Measurements from ENCODE around the gene PARP4. TPM values are rescaled to one million over a fixed set of nuclear protein-coding genes. Genes with fewer than 3 reads are reported as not detected.
A peak's percentile ranks its signal among the peaks of the same experiment; 100 is the strongest.
"Not testable (repeated sequence)": the region's sequence is repeated elsewhere in the genome, so short reads cannot be mapped to it uniquely, and the experiment has no call there.

Gene PARP4
- total and polyA plus RNA-seq, 5 donors, result 11.2 to 30.2 (median 25.0) TPM

GRCh38 chr13:24388743-24389142 is 123.8 kb downstream of the PARP4 start:
- DNase-seq; H3K4me1 ChIP-seq (ENCODE audit: control insufficient read depth, insufficient read depth, low read length); intact Hi-C loops (cut with DNase I); ATAC-seq; H3K4me3 ChIP-seq (ENCODE audit: low read length); H3K27ac ChIP-seq (ENCODE audit: low read length); H3K27me3 ChIP-seq (ENCODE audit: control insufficient read depth, insufficient read depth); H3K9me3 ChIP-seq (ENCODE audit: control insufficient read depth, low read length): not testable (repeated sequence)
- 69% methylated on average over 7 of the region's 7 CpGs for WGBS

GRCh38 chr13:24386816-24387708 is 125.5 kb downstream of the PARP4 start:
- Histone ChIP-seq H3K27ac (ENCODE audit: low read length) (no peak overlapping the region), H3K4me1 (ENCODE audit: control insufficient read depth, insufficient read depth, low read length) (no peaks in the 10 kb centered on the region), H3K4me3 (ENCODE audit: low read length) (no peak overlapping the region), H3K27me3 (ENCODE audit: control insufficient read depth, insufficient read depth) (no peaks in the 10 kb centered on the region), H3K9me3 (ENCODE audit: control insufficient read depth, low read length) (no peaks in the 10 kb centered on the region)
- intact Hi-C loops (cut with DNase I), result no loop called here
- WGBS, result 79% methylated on average over 23 of the region's 23 CpGs
- no peak for ATAC-seq
- no peak for DNase-seq

- no peak overlapping the region for H3K27ac ChIP-seq (ENCODE audit: low read length)
- no peak for ATAC-seq
- H3K27me3 ChIP-seq (ENCODE audit: control insufficient read depth, insufficient read depth), result no peaks in the 10 kb centered on the region
- WGBS, result 84% methylated on average over 10 of the region's 10 CpGs
- H3K4me1 ChIP-seq (ENCODE audit: control insufficient read depth, insufficient read depth, low read length), result no peaks in the 10 kb centered on the region
- intact Hi-C loops (cut with DNase I), result no loop called here
- H3K4me3 ChIP-seq (ENCODE audit: low read length), result no peak overlapping the region
- DNase-seq, result no peak
- H3K9me3 ChIP-seq (ENCODE audit: control insufficient read depth, low read length), result no peaks in the 10 kb centered on the region
These were observed 126.7 kb downstream of the PARP4 start for GRCh38 chr13:24385902-24386301.

GRCh38 chr13:24384946-24385345 is 127.6 kb downstream of the PARP4 start:
- 94% methylated on average over 14 of the region's 15 CpGs for WGBS
- ATAC-seq, result peak in 1 of 2 donors; percentile 19

GRCh38 chr13:24384091-24384490 is 128.5 kb downstream of the PARP4 start:
- 89% methylated on average over 17 of the region's 17 CpGs for WGBS
- intact Hi-C loops (cut with DNase I); H3K27ac ChIP-seq (ENCODE audit: low read length); H3K27me3 ChIP-seq (ENCODE audit: control insufficient read depth, insufficient read depth); H3K4me3 ChIP-seq (ENCODE audit: low read length); H3K4me1 ChIP-seq (ENCODE audit: control insufficient read depth, insufficient read depth, low read length); H3K9me3 ChIP-seq (ENCODE audit: control insufficient read depth, low read length); DNase-seq; ATAC-seq: not testable (repeated sequence)

More at GRCh38 chr13:24384946-24385345, 127.6 kb downstream of the PARP4 start:
- H3K27ac ChIP-seq (ENCODE audit: low read length); DNase-seq; intact Hi-C loops (cut with DNase I); H3K4me1 ChIP-seq (ENCODE audit: control insufficient read depth, insufficient read depth, low read length); H3K4me3 ChIP-seq (ENCODE audit: low read length); H3K9me3 ChIP-seq (ENCODE audit: control insufficient read depth, low read length); H3K27me3 ChIP-seq (ENCODE audit: control insufficient read depth, insufficient read depth): not testable (repeated sequence)

- H3K4me1 ChIP-seq (ENCODE audit: control insufficient read depth, insufficient read depth, low read length), result no peaks in the 10 kb centered on the region
- DNase-seq (no peak), ATAC-seq (no peak)
- H3K27me3 ChIP-seq (ENCODE audit: control insufficient read depth, insufficient read depth), result no peaks in the 10 kb centered on the region
- no peak overlapping the region for H3K4me3 ChIP-seq (ENCODE audit: low read length)
- 75% methylated on average over 14 of the region's 14 CpGs for WGBS
- no peaks in the 10 kb centered on the region for H3K9me3 ChIP-seq (ENCODE audit: control insufficient read depth, low read length)
- intact Hi-C loops (cut with DNase I), result no loop called here
- no peak overlapping the region for H3K27ac ChIP-seq (ENCODE audit: low read length)
These were observed 130.9 kb downstream of the PARP4 start for GRCh38 chr13:24381541-24382265.

GRCh38 chr13:24380881-24381280 is 131.7 kb downstream of the PARP4 start:
- ATAC-seq; H3K27me3 ChIP-seq (ENCODE audit: control insufficient read depth, insufficient read depth); intact Hi-C loops (cut with DNase I); H3K4me1 ChIP-seq (ENCODE audit: control insufficient read depth, insufficient read depth, low read length); H3K4me3 ChIP-seq (ENCODE audit: low read length); H3K9me3 ChIP-seq (ENCODE audit: control insufficient read depth, low read length); DNase-seq; H3K27ac ChIP-seq (ENCODE audit: low read length): not testable (repeated sequence)

- intact Hi-C loops (cut with DNase I); H3K27me3 ChIP-seq (ENCODE audit: control insufficient read depth, insufficient read depth); H3K4me1 ChIP-seq (ENCODE audit: control insufficient read depth, insufficient read depth, low read length); ATAC-seq; H3K27ac ChIP-seq (ENCODE audit: low read length); H3K4me3 ChIP-seq (ENCODE audit: low read length); DNase-seq; H3K9me3 ChIP-seq (ENCODE audit: control insufficient read depth, low read length): not testable (repeated sequence)
- 72% methylated on average over 3 of the region's 3 CpGs for WGBS
These were observed 132.4 kb downstream of the PARP4 start for GRCh38 chr13:24380227-24380626.

- intact Hi-C loops (cut with DNase I); DNase-seq; H3K4me3 ChIP-seq (ENCODE audit: low read length); H3K27ac ChIP-seq (ENCODE audit: low read length); H3K4me1 ChIP-seq (ENCODE audit: control insufficient read depth, insufficient read depth, low read length); H3K9me3 ChIP-seq (ENCODE audit: control insufficient read depth, low read length); ATAC-seq; H3K27me3 ChIP-seq (ENCODE audit: control insufficient read depth, insufficient read depth): not testable (repeated sequence)
- 69% methylated on average over 9 of the region's 9 CpGs for WGBS
These were observed 141.3 kb downstream of the PARP4 start for GRCh38 chr13:24371273-24371672.

Measured in right cardiac atrium (tissue), 5 donors.